GM18907 (cell line): ENCODE results near the gene CCS.
"Not testable (repeated sequence)": the region's sequence is repeated elsewhere in the genome, so short reads cannot be mapped to it uniquely, and the experiment has no call there.

ENCODE experiments used
- ATAC-seq: cut with Tn5 transposase; IDR thresholded peaks from one replicate; pipeline ENCODE4 v1.9.1; 2021; ENCODE audit warnings: mild to moderate bottlenecking, moderate library complexity; ENCODE audit not compliant: unreplicated experiment

Gene CCS, protein sequence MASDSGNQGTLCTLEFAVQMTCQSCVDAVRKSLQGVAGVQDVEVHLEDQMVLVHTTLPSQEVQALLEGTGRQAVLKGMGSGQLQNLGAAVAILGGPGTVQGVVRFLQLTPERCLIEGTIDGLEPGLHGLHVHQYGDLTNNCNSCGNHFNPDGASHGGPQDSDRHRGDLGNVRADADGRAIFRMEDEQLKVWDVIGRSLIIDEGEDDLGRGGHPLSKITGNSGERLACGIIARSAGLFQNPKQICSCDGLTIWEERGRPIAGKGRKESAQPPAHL

DNA sequence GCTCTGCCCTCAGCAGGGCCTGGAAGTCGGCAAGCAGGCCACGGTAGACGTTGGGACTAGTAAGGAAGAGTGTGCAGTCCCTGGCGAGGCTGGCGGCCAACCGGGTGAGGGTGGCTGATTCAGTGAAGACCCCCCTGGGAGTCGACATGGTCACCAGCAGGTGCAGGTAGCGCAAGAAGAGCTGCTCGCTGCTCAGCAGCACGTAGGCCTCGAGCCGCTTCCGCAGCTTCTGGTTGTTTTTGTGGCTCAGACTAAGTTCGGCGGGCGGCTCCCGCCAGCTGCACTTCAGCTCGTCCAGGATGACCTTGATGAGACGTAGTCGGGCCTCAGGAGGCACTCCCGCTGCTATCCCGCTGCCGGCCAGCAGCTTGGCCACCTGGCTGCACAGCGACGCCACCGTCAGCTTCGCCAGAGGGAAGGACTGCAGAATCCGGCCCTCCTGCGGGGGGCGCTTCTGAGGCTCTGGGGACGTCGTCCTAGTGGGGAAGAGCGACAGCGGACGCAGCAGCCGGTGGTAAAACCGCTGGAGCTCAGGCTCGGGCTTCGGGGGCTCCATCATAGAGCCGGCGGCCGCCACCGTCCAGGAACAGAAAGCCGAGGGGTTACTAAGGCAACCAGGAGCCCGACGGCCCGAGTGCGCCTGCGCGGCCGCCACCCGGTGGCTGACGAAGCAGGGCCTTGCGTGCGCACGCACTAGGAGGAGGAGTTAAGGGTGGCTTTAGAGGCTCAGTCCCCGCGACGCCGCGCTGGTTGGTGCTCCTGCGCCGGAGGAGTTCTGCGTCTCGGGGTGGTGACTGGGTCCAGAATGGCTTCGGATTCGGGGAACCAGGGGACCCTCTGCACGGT, at the start of gene CCS, which contains the start of gene CCDC87:
Gene CCS, plus strand, starts transcription at position 729 of the 846 bp plus-strand sequence. Its CDS starts 77 bp downstream, at position 806.
Gene CCDC87, minus strand, starts transcription at position 607 of the 846 bp plus-strand sequence. Its CDS starts 48 bp downstream, at position 559.
- ATAC-seq, result peak; percentile 81

DNA sequence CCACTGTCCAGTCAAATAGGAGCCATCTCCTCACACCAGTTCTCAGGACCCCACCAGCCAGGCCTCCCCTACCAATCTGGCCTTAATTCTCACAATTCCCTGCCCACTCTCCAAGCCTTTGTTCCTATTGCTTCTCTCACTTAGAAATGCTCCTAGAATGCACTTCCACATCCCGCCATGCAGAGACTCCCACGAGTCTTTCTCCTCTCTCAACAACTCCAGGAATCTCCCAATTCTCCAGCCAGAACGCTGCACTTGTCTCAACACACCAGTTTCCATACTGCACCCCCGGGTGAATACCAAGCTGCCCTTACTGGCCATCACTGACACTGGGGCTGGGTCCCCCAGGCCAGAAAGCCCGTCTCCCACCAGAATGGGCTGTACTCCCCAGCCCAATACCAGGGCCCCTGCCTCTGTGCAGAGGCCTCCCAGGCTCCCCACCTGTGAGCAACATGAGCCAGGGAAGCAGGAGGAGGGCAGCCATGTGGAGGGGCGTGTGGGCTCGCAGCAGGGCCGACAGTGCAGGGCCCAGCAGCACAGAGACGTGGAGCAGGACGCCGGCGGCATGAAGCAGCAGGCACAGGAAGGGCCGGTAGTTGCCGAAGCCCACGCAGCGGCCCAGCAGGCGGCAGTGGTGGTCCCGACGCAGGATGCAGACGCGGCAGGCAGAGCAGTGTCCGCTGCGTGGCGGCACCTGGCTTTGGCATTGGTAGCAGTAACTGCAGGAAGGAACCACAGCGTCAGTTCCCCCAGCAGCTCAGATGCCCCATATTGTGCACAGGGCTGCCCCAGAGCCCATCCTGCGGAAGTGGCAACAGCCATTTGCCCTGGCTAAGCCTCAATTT, 49.5 kb upstream of the CCS start:
- peak; percentile 40 for ATAC-seq

DNA sequence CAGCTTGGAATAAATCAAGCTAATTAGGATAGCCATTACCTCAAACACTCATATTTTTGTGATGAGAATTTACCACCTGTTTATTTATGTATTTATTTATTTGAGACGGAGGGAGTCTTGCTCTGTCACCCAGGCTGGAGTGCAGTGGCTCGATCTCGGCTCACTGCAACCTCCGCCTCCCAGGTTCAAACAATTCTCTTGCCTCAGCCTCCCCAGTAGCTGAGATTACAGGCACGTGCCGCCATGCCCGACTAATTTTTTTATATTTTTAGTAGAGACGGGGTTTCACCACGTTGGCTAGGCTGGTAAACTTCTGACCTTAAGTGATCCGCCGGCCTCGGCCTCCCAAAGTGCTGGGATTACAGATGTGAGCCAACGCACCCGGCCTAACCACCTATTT, 48.0 kb upstream of the CCS start:
- not testable (repeated sequence) for ATAC-seq

DNA sequence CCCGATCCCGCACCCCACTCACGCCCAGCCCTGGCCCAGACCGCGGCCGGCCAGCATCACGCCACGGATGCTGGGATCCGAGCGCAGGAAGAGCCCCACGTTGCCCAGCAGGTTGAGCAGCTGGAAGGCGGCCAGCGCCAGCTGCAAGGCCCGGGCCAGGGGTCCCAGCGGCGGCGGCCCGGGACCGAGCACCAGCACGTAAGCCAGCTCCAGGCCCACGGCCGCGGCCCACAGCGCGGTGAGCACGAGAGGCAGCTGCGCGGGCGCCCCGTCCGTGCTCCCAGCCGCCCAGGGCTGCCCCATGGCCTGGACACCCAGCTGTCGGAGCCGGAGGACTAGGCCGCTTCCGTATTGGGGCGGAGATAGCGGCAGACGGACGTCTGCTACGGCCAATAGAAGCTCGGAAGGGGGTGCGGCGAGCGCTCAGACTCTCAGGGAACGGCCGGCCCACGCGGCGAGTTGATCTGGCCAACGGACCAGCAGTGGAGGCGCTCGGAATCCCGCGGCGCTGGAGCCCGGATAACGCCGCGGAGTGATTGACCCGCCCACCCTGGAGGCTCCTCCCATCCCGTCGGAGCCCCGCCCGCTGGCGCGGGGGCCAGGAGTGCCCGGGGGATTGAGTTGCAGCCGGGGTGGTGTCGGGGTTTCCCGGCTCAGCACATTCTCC, 47.2 kb upstream of the CCS start, which contains the start of gene ZDHHC24:
Gene ZDHHC24, minus strand, starts transcription at position 348 of the 667 bp plus-strand sequence. Its CDS starts 45 bp downstream, at position 303.
- ATAC-seq, result peak; percentile 76

DNA sequence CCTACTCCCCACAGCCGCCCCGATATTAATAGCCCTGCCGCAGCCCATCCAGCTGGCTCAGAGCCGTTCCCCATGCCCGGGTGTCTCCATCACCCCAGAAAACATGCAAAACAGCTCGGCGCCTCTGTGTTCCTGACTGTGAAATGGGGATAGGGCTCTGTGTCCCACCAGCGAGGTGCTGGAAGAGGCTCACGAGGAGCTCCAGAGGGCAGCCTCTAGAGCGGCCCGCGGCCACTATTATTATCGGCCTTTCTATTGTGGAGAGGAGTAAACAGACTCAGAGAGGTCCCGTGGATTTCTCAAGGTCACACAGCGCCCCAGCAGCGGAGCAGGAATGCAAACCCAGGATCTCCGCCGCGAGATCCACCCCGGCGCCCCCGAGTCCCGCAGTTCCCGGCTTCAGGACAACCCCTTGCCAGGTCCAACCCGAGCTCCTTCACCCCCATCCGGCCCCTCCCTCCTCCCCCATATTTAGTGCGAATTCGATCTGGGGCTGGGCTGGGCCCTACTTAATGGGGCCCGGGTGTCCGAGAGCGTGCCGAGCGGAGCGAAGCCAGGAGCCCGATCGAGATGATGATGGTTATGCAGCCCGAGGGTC, 46.5 kb upstream of the CCS start, which contains the start of gene ACTN3:
Gene ACTN3, plus strand, starts transcription at position 536 of the 598 bp plus-strand sequence. Its CDS starts 35 bp downstream, at position 571.
- ATAC-seq, result no peak

DNA sequence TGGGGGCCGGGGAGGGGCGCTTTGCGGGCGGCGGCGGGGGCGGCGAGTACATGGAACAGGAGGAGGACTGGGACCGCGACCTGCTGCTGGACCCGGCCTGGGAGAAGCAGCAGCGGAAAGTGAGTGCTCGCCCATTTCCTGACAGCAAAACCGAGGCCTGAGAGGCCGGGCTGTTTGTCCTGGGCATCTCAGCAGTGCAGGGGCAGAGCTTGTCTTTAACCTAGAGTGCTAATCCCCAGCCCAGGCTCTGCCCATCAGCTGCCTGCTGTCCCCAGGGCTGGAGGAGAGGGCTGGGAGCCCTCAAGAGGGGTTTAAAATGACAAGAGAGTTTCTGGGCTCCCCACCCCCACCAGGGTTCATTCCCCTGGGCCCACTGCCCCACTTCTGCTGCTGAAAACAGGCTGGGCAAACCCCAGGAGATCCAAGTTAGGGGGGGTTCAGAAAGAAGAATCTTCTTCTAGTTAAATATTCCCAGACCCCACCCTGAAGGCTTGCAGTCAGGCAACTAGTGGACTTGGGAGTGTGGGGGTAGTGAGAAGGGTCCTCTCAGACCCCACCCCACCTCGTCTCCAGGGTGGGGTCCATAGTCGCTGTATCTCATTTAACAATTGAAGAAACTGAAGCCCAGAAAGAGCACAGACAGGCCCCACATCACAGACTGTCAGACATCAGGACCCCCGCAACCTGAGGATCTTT, 45.9 kb upstream of the CCS start:
- ATAC-seq, result no peak

DNA sequence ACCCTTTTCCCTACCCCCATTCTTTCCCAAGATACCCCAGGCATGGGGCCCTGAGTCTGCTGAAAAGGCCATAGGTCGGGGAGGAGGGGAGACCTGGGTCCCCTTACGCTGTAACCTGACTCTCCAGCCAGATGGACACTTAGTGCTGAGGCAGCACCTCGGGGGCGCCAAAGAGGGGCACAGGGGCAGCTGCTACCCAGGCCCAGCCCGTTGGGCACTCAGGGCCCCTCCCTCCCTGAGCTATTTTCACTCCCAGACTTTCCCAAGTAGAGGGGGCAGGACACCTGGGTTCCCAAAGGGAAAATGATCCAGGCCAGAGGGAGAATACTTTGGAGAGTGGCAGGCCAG, 45.3 kb upstream of the CCS start:
- ATAC-seq, result no peak

DNA sequence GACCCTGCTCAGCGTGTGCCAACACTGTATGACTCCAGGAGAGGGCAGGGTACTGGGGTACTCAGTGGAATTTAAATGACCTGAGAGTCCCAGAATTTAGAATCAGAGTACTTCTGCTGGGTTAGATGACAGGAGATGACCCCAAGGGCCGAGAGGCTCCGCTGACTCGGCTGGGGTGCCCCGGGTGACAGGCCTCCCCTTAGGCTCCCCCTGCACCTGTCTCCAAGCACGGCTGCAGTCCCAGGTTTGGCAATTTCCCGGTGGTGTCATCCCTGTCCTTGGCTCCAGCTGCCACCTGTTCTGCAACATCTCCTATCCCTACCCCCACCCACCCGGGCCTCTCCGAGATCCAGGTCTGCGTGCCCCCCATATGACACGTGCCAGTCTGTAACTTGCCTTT, 44.9 kb upstream of the CCS start:
- no peak for ATAC-seq

DNA sequence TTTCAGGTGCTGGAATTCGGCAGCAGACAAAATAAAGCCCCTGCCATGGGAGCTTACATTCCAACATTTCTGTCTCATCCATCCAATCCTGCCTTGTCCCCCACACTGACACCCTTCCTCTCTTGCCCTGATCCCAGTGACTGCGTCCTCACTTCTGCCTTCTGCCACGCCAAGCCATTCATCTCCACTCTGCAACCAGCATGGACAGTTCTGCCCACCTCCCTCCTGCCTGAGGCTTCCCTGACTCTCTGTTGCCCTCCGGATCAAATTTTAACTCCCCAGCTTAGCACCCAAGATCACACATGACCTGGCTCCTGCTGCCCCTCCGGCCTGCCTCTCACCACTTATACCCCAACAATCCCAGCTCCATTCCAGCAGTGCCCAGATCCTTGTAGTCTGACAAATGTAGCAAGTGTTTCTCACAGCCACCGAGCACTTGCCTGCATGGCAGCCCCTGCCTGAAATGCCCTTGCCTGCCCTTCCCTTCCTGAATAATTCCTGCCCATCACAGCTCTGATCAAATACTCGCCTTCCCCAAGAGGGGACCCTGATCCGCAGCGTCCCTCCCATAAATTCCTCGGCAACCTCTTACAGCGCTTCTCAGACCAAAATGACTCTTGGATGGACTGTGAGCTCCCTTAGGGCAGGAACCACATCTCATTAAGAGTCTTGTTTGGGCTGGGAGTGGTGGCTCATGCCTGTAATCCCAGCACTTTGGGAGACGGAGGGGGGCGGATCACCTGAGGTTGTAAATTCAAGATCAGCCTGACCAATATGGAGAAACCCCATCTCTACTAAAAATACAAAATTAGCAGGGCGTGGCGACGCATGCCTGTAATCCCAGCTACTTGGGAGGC, 44.0 kb upstream of the CCS start:
- no peak for ATAC-seq

DNA sequence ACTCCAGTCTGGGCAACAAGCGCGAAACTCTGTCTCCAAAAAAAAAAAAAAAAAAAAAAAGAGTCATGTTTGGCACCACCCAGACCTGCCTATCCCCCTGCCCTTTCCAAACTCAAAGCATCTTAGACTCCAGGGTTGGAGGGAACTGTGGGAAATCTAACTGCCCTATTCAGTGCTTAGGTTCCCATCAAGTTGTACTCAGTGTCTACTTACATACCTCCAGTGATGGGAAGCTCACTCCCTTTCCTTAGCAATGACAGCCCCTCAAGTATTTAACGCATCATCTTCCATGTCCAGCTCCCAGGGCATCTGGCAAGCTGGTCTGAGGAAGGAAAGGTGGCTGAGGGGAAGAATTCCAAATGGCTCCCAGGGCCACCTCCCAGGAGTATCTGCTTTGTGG, 43.3 kb upstream of the CCS start:
- no peak for ATAC-seq

DNA sequence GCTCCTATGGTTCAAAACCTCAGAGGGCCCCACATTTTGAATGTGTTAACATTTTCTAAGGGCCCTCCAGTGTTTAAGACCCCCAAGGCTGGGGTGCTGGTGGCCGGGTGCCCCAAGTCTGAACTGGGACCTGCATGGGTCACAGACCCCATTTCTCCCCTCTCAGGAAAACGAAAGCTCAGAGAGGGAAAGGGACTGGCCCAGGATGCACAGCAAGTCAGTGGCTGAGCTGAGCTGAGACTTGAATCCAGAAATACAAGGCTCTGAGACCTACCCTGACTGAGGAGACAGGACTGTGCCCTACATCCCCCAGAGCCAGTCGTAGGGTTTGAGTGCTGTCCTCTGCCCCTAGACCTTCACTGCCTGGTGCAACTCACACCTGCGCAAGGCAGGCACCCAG, 42.1 kb upstream of the CCS start:
- ATAC-seq, result no peak

DNA sequence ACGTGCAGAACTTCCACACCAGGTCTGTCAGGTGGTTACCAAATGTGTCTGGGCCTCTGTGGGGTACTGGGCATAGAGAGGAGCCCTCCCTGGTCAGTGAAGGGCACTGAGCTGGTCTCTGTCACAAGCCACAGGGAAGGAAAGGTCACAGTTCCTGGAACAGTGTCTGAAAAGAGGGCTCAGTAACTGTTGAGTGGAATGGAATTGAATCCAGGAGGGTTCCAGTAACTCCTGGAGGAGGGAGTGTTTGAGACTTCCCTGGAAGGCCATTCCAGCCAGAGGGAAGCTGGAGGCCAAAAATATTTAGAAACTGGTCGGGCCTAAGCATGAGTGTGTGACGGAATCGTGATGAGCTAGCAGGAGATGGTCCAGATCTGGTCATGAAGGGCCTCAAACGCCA, 38.4 kb upstream of the CCS start:
- ATAC-seq, result no peak

DNA sequence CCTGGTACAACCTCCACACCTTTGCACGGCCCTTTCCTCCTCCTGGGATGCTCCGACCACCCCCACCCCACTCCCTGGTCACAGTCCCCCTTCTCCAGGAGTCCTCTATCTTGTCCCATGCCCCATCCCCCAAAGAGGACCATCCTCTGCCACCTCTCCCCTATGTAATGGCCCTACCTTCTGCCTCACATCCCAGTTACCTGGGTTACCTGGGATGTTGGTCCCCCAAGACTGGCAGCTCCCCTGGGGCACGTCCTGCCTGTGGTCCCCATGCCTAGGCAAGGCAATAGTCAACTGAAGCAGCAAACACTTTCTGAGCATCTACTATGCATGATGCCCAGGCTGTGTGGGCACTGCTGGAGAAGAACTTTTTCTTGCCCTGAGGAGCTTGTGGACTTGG, 37.6 kb upstream of the CCS start:
- ATAC-seq, result no peak

DNA sequence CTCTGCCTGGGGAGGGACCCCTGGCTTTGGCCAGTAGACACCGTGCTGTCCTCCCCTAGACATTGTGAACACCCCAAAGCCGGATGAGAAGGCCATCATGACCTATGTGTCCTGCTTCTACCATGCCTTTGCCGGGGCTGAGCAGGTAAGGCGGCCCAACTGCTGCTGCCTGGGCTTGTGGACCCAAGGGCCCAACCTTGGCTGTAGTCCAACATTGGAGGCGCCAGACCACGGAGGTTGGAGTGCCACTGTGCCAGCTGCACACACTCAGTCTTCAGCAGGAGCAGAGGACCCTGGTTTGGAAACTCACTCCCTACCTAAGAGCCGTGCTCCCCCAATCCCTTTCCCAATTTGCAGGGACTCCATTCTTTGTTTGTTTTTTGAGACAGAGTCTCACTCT, 36.9 kb upstream of the CCS start:
- ATAC-seq, result no peak

DNA sequence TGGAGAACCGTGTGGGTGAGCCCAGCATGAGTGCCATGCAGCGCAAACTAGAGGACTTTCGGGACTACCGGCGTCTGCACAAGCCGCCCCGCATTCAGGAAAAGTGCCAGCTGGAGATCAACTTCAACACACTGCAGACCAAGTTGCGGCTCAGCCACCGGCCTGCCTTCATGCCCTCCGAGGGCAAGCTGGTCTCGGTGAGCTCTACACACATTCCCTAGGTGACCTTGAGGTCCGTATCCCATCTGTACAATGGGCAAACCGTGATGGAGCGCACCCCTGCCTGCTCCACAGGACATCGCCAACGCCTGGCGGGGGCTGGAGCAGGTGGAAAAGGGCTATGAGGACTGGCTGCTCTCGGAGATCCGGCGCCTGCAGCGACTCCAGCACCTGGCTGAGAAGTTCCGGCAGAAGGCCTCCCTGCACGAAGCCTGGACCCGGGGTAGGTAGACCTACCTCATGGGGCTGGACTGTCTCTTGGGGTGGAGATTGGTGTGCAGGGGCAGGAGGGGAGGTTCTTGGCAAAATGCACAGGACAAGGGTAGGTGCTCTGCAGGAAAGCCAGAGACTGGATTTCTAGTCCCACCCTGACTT, 35.2 kb upstream of the CCS start:
- ATAC-seq, result no peak

DNA sequence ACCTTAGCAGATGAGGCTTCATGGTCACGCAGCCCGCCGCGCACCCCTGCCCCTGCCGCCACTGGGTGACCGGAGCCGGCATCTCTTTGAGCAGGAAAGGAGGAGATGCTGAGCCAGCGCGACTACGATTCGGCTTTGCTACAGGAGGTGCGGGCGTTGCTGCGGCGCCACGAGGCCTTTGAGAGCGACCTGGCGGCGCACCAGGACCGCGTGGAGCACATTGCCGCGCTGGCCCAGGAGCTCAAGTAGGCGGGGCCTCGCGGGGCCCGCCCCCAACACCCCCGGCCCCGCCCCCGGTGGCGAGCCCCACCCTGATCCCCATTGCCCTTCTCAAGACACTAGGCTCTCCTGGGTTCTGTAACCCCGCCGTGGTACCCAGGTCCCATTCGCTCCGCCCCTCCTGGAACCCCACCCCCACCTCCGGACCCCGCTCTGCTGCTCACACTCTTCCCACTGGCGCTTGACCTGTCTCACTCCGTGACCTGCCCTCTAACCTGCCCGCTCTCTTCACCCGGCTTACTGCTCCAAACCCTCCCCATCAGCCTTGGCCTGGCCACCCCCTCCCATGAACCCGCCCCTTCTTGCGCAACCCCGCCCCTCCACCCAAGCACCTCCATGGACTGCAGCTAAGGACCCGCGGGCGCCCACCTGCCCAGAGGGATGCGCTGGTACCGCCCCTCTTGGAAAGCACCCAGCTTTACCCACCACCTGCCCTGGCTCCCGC, 33.7 kb upstream of the CCS start:
- ATAC-seq, result no peak

DNA sequence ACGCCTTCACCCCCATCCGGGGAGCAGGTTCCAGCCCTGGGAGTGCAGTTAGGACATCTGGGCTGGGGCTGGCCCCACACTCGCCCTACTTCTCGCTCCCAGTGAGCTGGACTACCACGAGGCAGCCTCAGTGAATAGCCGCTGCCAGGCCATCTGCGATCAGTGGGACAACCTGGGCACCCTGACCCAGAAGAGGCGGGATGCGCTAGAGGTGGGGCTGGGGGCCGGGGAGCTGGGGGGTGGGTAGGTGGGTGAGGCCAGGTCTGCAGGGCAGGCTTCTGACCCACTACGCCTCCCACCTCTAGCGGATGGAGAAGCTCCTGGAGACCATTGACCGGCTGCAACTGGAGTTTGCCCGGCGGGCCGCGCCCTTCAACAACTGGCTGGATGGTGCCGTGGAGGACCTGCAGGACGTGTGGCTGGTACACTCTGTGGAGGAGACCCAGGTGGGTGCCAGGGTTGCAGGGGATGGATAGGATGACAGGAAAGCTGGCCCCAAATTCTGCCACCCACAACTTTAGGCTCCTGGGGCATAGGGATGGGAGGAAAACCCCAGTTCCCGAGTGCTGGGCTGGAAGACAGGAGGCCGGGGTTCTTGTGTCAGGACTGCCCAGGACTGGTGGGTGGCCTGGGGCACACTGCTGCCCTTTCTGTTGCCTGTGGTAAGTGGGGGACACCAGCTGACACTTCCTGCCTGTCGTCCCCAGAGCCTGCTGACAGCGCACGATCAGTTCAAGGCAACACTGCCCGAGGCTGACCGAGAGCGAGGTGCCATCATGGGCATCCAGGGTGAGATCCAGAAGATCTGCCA, 32.9 kb upstream of the CCS start:
- ATAC-seq, result no peak
